HepG2 (cell line): ENCODE measurements around the gene RNLS. TPM values are rescaled to one million over a fixed set of nuclear protein-coding genes. Genes with fewer than 3 reads are reported as not detected.

Experiments
- GABPA ChIP-seq, 2 experiments: IDR thresholded peaks; 2 replicates each; pipeline ENCODE4 v1.6.1; 2011 to 2016; ENCODE audit warnings: low read depth in 2 of 2, low read length in 1 of 2, missing biosample characterization in 1 of 2, missing genetic modification characterization in 1 of 2
- KAT2B ChIP-seq: fragments of 150-350 bp; IDR thresholded peaks from 2 replicates; pipeline ENCODE4 v1.6.1; 2014; ENCODE audit warnings: low read depth, low read length, borderline replicate concordance
- LCORL ChIP-seq, 2 experiments: fragments of 450-650 bp in 1 of 2; sonication (generic) in 1 of 2; formaldehyde crosslinking in 1 of 2; IDR thresholded peaks; 2 replicates each; pipeline versions ENCODE4 v1.5.0 to v1.6.1; 2017 to 2020; ENCODE audit warnings: antibody characterized with exemption in 1 of 2, missing genetic modification reagents in 1 of 2
- MXD4 ChIP-seq: IDR thresholded peaks from 2 replicates; pipeline ENCODE4 v1.6.1; 2016; ENCODE audit warnings: mild to moderate bottlenecking, missing biosample characterization, missing genetic modification reagents
- PPARG ChIP-seq: conservative IDR thresholded peaks from 2 replicates; pipeline ENCODE4 v1.6.1; 2016; ENCODE audit warnings: missing biosample characterization, missing genetic modification reagents
- SMYD3 ChIP-seq: sonication (generic); formaldehyde crosslinking; IDR thresholded peaks from 2 replicates; pipeline ENCODE4 v1.8.1; 2023; ENCODE audit warnings: mild to moderate bottlenecking, missing genetic modification reagents
- TBP ChIP-seq: sonication (generic); formaldehyde crosslinking; IDR thresholded peaks from 2 replicates; pipeline ENCODE4 v1.5.0; 2020; ENCODE audit warnings: missing genetic modification reagents
- ZBTB39 ChIP-seq: sonication (generic); formaldehyde crosslinking; IDR thresholded peaks from 2 replicates; pipeline ENCODE4 v1.5.0; 2020; ENCODE audit warnings: missing genetic modification reagents
- ZBTB7B ChIP-seq: sonication (generic); formaldehyde crosslinking; IDR thresholded peaks from 2 replicates; pipeline ENCODE4 v1.4.0; 2020; ENCODE audit warnings: missing genetic modification reagents
- ZNF367 ChIP-seq: sonication (generic); formaldehyde crosslinking; IDR thresholded peaks from 2 replicates; pipeline ENCODE4 v1.4.0; 2020; ENCODE audit warnings: missing genetic modification reagents, borderline replicate concordance
- ZNF549 ChIP-seq: sonication (generic); formaldehyde crosslinking; IDR thresholded peaks from 2 replicates; pipeline ENCODE4 v1.5.0; 2020; ENCODE audit warnings: missing genetic modification reagents
- polyA plus RNA-seq, 8 experiments: library from polyadenylated mRNA; depleted of rRNA in 3 of 8; stranded (reverse) in 7 of 8; unstranded in 1 of 8; fragments of >200 nt; fragmentation: Illumina TruSeq in 4 of 8; extraction: Trizol in 4 of 8; gene quantifications; 2 replicates each; pipeline versions ENCODE4 v1.2.1 to v1.2.3, GENCODE V29; 2011 to 2016; ENCODE audit warnings: low read depth in 4 of 8, missing spikeins in 1 of 8, mixed read lengths in 1 of 8; ENCODE audit not compliant: insufficient read depth in 1 of 8
- total RNA-seq, 5 experiments: library from RNA; depleted of rRNA; stranded (reverse); fragments of >200 nt; fragmentation: Illumina TruSeq; extraction: Trizol; gene quantifications; 2 replicates each; pipeline ENCODE4 v1.2.3, GENCODE V29; 2016; ENCODE audit warnings: low read depth in 1 of 5
- TF ChIP-seq, protein P1 (sequence below): sonication (generic); formaldehyde crosslinking; IDR thresholded peaks from 2 replicates; pipeline ENCODE4 v1.9.0; 2022; ENCODE audit warnings: missing genetic modification reagents, mild to moderate bottlenecking, borderline replicate concordance

Gene RNLS
- total and polyA plus RNA-seq, 2 of the 13 experiments (the other 11 are each of a cell fraction or from before 2014, with no cell fraction given) = not detected

GRCh38 chr10:88333248-88333630 is 249.9 kb downstream of the RNLS start (continued):
- TF ChIP-seq ZBTB39 (CRISPR knock-in tag) (no peak), MXD4 (CRISPR knock-in tag) (no peak), PPARG (CRISPR knock-in tag) (no peak), ZNF367 (no peak), SMYD3 (CRISPR knock-in tag) (no peak), TBP (CRISPR knock-in tag) (no peak), ZBTB7B (no peak), ZNF549 (CRISPR knock-in tag) (no peak), KAT2B (no peak), GABPA (IDR thresholded peaks at IDR 0.05; ENCODE audit: low read depth, low read length) (no peak), GABPA (CRISPR knock-in tag; IDR thresholded peaks at IDR 0.05; ENCODE audit: low read depth) (no peak), LCORL (IDR thresholded peaks at IDR 0.05) (no peak), LCORL (CRISPR knock-in tag; IDR thresholded peaks at IDR 0.05) (no peak)
- TF ChIP-seq, protein P1, sequence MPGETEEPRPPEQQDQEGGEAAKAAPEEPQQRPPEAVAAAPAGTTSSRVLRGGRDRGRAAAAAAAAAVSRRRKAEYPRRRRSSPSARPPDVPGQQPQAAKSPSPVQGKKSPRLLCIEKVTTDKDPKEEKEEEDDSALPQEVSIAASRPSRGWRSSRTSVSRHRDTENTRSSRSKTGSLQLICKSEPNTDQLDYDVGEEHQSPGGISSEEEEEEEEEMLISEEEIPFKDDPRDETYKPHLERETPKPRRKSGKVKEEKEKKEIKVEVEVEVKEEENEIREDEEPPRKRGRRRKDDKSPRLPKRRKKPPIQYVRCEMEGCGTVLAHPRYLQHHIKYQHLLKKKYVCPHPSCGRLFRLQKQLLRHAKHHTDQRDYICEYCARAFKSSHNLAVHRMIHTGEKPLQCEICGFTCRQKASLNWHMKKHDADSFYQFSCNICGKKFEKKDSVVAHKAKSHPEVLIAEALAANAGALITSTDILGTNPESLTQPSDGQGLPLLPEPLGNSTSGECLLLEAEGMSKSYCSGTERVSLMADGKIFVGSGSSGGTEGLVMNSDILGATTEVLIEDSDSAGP (CRISPR knock-in tag) = no peak
